Brain microvascular endothelial cell (primary cell): ENCODE measurements around the gene SLC3A2.
"Not testable (repeated sequence)": the region's sequence is repeated elsewhere in the genome, so short reads cannot be mapped to it uniquely, and the experiment has no call there.

Experiments
- DNase-seq: peaks from one replicate; pipeline ENCODE4 v3.0.0-alpha.2; 2020
- H3K27ac ChIP-seq: fragments of 250-450 bp; sonication (Bioruptor Pico); 2 replicates; pipeline ENCODE4 v1.5.1; 2020; ENCODE audit warnings: mild to moderate bottlenecking, moderate library complexity
- H3K27me3 ChIP-seq: fragments of 250-450 bp; sonication (Bioruptor Pico); replicated peaks from 2 replicates; pipeline ENCODE4 v1.5.1; 2020; ENCODE audit warnings: mild to moderate bottlenecking
- H3K36me3 ChIP-seq: fragments of 250-450 bp; sonication (Bioruptor Pico); replicated peaks from 2 replicates; pipeline ENCODE4 v1.5.1; 2020; ENCODE audit warnings: mild to moderate bottlenecking
- H3K4me3 ChIP-seq: 2 replicates; pipeline ENCODE4 v1.5.1; 2011; ENCODE audit warnings: low read depth, mild to moderate bottlenecking, control low read depth, low read length, moderate library complexity
- CTCF ChIP-seq: IDR thresholded peaks from 2 replicates; pipeline ENCODE4 v1.5.1; 2011; ENCODE audit warnings: low read depth, mild to moderate bottlenecking, moderate library complexity, low read length, control low read depth, inconsistent platforms; ENCODE audit errors: missing control alignments
- in situ Hi-C: cut with HindIII; loops from 2 replicates; pipeline ENCODE4 v1.10.0; 2017; ENCODE audit warnings: low sequenced_read_pairs, low pct_ligation_motif_present

SLC3A2 gene

GRCh38 chr11:62856333-62856895, 24.3 kb upstream of the SLC3A2 start:
- Histone ChIP-seq H3K4me3 (peak overlapping the region; percentile 83), H3K27ac (peak overlapping the region; percentile 77), H3K27me3 (no peaks in the 10 kb centered on the region), H3K36me3 (peaks cover 38% of the 10 kb centered on the region)
- TF ChIP-seq CTCF, result no peak
- DNase-seq, result no peak
- in situ Hi-C loops, result no loop called here

- H3K4me3 ChIP-seq, result no peak overlapping the region
- no peak for TF ChIP-seq CTCF
- peaks cover 26% of the 10 kb centered on the region for H3K36me3 ChIP-seq
- no peak overlapping the region for H3K27ac ChIP-seq
- no peaks in the 10 kb centered on the region for H3K27me3 ChIP-seq
- in situ Hi-C loops, result no loop called here
- DNase-seq, result no peak
These were observed 23.1 kb upstream of the SLC3A2 start for GRCh38 chr11:62857541-62857982.

- H3K27ac ChIP-seq, result no peak overlapping the region
These were observed 22.5 kb upstream of the SLC3A2 start for GRCh38 chr11:62858201-62858600.

GRCh38 chr11:62859281-62859703, 21.4 kb upstream of the SLC3A2 start:
- in situ Hi-C loops, DNase-seq, H3K27ac ChIP-seq, H3K4me3 ChIP-seq, H3K36me3 ChIP-seq, H3K27me3 ChIP-seq: not testable (repeated sequence)

More at GRCh38 chr11:62858201-62858600, 22.5 kb upstream of the SLC3A2 start:
- in situ Hi-C loops, result no loop called here
- peaks cover 20% of the 10 kb centered on the region for H3K36me3 ChIP-seq
- TF ChIP-seq CTCF, result no peak
- H3K27me3 ChIP-seq, result no peaks in the 10 kb centered on the region
- H3K4me3 ChIP-seq, result no peak overlapping the region
- no peak for DNase-seq

GRCh38 chr11:62860835-62861563, 19.7 kb upstream of the SLC3A2 start:
- TF ChIP-seq CTCF, result no peak
- H3K27me3 ChIP-seq, result no peaks in the 10 kb centered on the region
- no peaks in the 10 kb centered on the region for H3K36me3 ChIP-seq
- no peak overlapping the region for H3K27ac ChIP-seq
- DNase-seq, result no peak
- in situ Hi-C loops, result no loop called here
- H3K4me3 ChIP-seq, result no peak overlapping the region

GRCh38 chr11:62861564-62862192, 19.0 kb upstream of the SLC3A2 start:
- H3K27me3 ChIP-seq, DNase-seq, H3K27ac ChIP-seq, H3K36me3 ChIP-seq, in situ Hi-C loops, H3K4me3 ChIP-seq: not testable (repeated sequence)
